HG03280 (cell line): ENCODE results near the gene GRM6.

ENCODE experiments used
- ATAC-seq: cut with Tn5 transposase; IDR thresholded peaks from one replicate; pipeline ENCODE4 v1.9.1; 2021; ENCODE audit warnings: mild to moderate bottlenecking, moderate library complexity; ENCODE audit not compliant: unreplicated experiment

GRM6 gene

GRCh38 chr5:178984145-178985072 is 10.7 kb downstream of the GRM6 start:
- ATAC-seq = no peak

DNA sequence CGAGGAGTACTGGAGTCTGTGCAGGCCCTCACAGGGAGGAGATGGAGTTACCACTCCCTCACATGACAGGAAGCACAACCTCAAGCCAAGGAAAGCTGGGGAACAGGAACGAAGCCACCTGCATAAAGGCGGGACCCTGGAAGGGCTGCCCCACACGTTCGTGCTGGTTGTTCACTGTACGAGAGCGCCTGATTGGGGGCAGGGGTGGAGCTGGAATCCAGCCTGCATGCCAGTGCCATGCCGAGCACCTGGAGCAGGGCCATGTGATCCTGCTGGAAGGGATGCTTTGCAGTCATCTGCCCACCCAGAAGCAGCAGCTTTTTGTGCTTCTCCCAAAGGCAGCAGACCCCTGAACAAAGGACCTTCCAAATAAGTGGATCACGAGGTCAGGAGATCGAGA is 11.4 kb downstream of the GRM6 start:
- no peak for ATAC-seq

GRCh38 chr5:178982941-178983340 is 12.2 kb downstream of the GRM6 start:
- no peak for ATAC-seq

- ATAC-seq = no peak
Measured at GRCh38 chr5:178981381-178981780, 13.7 kb downstream of the GRM6 start.

GRCh38 chr5:178965465-178966055 is 29.6 kb downstream of the GRM6 start:
- ATAC-seq = no peak

GRCh38 chr5:178941361-178941760 is 53.8 kb downstream of the GRM6 start:
- ATAC-seq = no peak

- no peak for ATAC-seq
Measured at GRCh38 chr5:178940569-178941360, 54.4 kb downstream of the GRM6 start, which contains the start of gene ZNF454. Gene ZNF454, plus strand, starts transcription at chr5:178941198. Its CDS starts 1,594 bp downstream, at chr5:178942792.

DNA sequence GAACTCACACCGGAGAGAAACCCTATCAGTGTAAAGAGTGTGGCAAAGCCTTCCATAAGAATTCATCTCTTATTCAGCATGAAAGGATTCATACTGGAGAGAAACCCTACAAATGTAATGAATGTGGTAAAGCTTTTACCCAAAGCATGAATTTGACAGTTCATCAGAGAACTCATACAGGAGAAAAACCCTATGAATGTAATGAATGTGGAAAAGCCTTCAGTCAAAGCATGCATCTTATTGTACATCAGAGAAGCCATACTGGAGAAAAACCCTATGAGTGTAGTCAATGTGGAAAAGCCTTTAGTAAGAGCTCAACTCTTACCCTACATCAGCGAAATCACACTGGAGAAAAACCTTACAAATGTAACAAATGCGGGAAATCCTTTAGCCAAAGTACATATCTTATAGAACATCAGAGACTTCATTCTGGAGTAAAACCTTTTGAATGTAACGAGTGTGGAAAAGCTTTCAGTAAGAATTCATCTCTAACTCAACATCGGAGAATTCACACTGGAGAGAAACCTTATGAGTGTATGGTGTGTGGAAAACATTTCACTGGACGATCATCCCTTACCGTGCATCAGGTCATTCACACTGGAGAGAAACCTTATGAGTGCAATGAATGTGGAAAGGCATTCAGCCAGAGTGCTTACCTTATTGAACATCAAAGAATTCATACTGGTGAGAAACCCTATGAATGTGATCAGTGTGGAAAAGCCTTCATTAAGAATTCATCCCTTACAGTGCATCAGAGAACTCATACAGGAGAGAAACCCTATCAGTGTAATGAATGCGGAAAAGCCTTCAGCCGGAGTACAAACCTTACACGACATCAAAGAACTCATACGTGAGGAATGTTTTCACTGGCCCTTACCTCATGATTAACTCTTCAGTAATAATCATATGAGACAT is 63.0 kb downstream of the GRM6 start:
- ATAC-seq = no peak
